Measurements from ENCODE around the gene ZBTB38. TPM values are rescaled to one million over a fixed set of nuclear protein-coding genes. Genes with fewer than 3 reads are reported as not detected.

ZBTB38 gene
- total RNA-seq, 1 donor from 2014 or later: 101 TPM

DNA sequence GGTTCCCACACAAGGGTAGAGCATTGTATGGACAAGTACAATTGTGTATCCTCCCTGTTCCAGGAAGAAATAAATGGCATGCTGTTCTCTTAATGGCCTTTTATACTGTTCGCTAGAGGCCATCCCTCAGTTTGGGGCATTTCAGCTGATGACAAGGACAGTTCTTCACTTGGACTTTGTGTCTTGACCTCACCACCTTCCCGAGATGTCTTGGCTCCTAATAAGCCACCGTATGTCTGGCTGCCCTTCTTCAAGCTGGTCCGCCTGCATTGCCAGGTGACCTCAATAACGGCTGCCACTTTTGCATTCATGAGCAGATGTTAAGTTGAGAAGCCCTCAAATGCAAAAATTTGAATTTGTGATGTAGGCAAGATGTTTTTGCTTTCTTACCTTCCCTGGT lies 24.1 kb downstream of the ZBTB38 start:
- H3K27me3 ChIP-seq: no peaks in the 10 kb centered on the region
- DNase-seq (ENCODE audit: low spot score in 2 of 2): no peak
- H3K9me3 ChIP-seq: no peaks in the 10 kb centered on the region
- H3K27ac ChIP-seq: peak overlapping the region; percentile 44 to 52
- peaks cover 4 to 22% of the 10 kb centered on the region in 2 donors for H3K4me1 ChIP-seq
- intact Hi-C loops (cut with DNase I): no loop called here
- H3K4me3 ChIP-seq: no peak overlapping the region
- H3K36me3 ChIP-seq: peaks cover 3 to 25% of the 10 kb centered on the region in 2 donors
- TF ChIP-seq, protein P1, sequence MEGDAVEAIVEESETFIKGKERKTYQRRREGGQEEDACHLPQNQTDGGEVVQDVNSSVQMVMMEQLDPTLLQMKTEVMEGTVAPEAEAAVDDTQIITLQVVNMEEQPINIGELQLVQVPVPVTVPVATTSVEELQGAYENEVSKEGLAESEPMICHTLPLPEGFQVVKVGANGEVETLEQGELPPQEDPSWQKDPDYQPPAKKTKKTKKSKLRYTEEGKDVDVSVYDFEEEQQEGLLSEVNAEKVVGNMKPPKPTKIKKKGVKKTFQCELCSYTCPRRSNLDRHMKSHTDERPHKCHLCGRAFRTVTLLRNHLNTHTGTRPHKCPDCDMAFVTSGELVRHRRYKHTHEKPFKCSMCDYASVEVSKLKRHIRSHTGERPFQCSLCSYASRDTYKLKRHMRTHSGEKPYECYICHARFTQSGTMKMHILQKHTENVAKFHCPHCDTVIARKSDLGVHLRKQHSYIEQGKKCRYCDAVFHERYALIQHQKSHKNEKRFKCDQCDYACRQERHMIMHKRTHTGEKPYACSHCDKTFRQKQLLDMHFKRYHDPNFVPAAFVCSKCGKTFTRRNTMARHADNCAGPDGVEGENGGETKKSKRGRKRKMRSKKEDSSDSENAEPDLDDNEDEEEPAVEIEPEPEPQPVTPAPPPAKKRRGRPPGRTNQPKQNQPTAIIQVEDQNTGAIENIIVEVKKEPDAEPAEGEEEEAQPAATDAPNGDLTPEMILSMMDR (IDR thresholded peaks at IDR 0.05): no peak

DNA sequence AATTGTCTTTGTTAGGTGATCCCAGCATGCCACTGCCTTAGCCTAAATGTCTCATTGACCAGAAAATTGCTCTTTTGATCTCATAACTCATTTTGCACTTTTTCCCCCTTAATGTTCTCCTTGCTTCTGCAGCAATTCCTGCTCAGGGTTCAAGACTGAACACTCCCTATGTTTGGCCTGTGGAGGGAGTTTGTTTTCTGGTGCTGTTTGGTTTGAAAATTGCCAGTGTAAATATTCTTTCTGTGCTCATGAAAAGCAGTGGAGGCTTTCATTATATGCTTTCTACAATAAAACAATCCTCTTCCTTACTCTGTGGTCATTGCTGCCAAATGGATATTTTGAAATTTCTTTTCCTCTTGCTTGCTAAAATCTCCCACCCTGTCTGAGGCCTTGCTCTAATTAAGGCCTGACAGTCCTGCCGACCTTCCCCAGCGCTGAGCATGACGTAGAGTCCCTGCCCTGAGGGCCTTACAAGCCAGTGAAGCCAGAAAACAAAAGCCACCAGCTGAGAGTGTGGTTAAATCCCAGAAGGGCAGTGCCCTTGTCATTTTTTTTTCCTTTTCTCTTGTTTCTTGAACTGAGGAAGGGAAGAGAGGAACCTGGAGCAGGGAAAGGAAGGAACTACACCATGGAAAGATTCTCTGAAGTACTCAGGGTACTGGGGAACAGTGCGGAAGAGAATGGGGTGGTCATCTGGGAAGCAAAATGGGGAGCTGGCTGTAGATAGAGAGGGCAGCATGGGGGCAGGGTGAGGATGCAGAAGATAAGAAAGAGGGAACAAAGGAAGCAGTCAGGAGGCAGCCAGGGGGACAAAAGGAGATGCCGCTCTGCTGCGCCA lies 24.8 kb downstream of the ZBTB38 start:
- H3K27ac ChIP-seq: peak overlapping the region; percentile 42 to 64
- H3K4me1 ChIP-seq: peaks cover 4 to 22% of the 10 kb centered on the region in 2 donors
- H3K36me3 ChIP-seq: peaks cover 3 to 25% of the 10 kb centered on the region in 2 donors
- TF ChIP-seq, protein P1 (IDR thresholded peaks at IDR 0.05): no peak
- intact Hi-C loops (cut with DNase I): no loop called here
- H3K27me3 ChIP-seq: no peaks in the 10 kb centered on the region
- DNase-seq (ENCODE audit: low spot score in 2 of 2): no peak
- H3K4me3 ChIP-seq: no peak overlapping the region
- H3K9me3 ChIP-seq: no peaks in the 10 kb centered on the region

DNA sequence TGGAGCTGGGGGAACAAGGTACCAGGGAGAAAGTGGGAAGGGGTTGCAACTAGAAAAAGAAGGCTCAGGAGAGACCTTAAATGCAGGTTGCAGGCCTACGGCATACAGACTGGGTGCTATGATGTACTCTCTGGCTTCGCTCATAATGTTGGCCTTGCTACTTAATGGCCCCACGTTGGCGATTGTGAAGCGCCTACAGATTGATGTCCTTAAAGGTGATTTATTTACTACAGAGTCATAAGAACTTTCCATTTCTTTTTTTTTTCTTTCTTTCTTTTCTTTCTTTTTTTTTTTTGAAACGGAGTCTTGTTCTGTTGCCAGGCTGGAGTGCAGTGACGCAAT lies 25.4 kb downstream of the ZBTB38 start:
- Histone ChIP-seq H3K4me1 (peaks cover 4 to 22% of the 10 kb centered on the region in 2 donors), H3K27me3 (no peaks in the 10 kb centered on the region), H3K4me3 (no peak overlapping the region), H3K9me3 (no peaks in the 10 kb centered on the region), H3K36me3 (peaks cover 3 to 25% of the 10 kb centered on the region in 2 donors), H3K27ac (no peak overlapping the region)
- intact Hi-C loops (cut with DNase I): no loop called here
- no peak for DNase-seq (ENCODE audit: low spot score in 2 of 2)
- TF ChIP-seq, protein P1 (IDR thresholded peaks at IDR 0.05): no peak

DNA sequence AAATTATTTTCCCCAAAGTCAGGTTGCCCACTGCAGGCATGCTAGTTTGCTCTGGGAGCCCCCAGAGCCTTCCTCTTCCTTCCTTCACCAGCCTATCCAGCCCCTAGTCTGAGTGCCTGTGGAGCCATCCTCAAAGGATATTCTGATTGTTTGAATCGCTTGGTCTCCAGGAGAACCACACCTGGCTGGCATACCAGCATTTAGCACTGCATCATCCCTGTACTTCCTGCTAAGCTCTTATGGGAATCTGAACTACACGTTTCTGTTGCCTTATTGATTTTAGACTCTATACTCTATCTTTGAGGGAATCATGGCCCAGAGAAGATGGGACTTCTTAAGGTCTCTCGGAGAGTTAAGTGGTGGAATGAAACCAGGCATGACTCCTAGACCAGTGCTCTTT lies 26.3 kb downstream of the ZBTB38 start:
- TF ChIP-seq, protein P1 (IDR thresholded peaks at IDR 0.05): no peak
- peaks cover 4 to 22% of the 10 kb centered on the region in 2 donors for H3K4me1 ChIP-seq
- H3K27ac ChIP-seq: no peak overlapping the region
- peaks cover 3 to 25% of the 10 kb centered on the region in 2 donors for H3K36me3 ChIP-seq
- H3K9me3 ChIP-seq: no peaks in the 10 kb centered on the region
- intact Hi-C loops (cut with DNase I): no loop called here
- no peak for DNase-seq (ENCODE audit: low spot score in 2 of 2)
- no peak overlapping the region for H3K4me3 ChIP-seq
- H3K27me3 ChIP-seq: no peaks in the 10 kb centered on the region

DNA sequence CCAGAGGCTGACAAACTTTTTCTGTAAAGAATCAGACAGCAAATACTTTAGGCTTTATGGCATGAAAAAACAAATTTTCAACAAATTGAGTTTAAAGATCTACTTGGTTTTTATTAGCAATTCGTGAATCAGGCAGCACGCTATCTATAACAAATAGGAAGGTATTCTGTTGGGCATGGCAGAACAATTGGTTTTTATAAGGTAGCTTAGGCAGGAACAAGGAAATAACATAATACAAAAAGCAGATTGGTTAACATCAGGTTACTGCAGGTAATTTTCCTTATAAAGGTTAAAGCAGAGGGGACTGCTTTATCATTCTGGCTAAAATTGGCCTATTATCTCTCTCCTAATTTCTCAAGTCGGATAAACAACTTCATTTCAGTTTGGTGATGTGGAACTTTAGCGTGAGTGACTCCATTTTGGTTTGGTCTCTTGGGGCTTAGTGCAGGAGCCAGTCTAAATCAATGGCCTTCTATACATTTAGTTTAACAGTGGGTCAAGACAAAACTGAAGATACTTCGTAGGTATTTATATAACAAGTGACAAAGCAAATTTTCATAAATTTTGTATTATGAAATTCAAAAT lies 26.8 kb downstream of the ZBTB38 start:
- H3K9me3 ChIP-seq: no peaks in the 10 kb centered on the region
- peaks cover 4 to 21% of the 10 kb centered on the region in 2 donors for H3K4me1 ChIP-seq
- TF ChIP-seq, protein P1 (IDR thresholded peaks at IDR 0.05): no peak
- H3K36me3 ChIP-seq: peaks cover 3 to 25% of the 10 kb centered on the region in 2 donors
- no peak for DNase-seq (ENCODE audit: low spot score in 2 of 2)
- no peaks in the 10 kb centered on the region for H3K27me3 ChIP-seq
- H3K4me3 ChIP-seq: no peak overlapping the region
- H3K27ac ChIP-seq: no peak overlapping the region
- intact Hi-C loops (cut with DNase I): no loop called here

Measured in ascending aorta (tissue), 2 donors.